Activated CD4-positive, alpha-beta T cell treated with anti-CD3 and anti-CD28 coated beads, Interleukin-2, amount 10 ng/mL, durations not matched to agents 24 days and 14 days (primary cell): ENCODE results near the gene SYTL5. TPM values are rescaled to one million over a fixed set of nuclear protein-coding genes. Genes with fewer than 3 reads are reported as not detected.

Source experiments
- DNase-seq: peaks from one replicate; pipeline ENCODE4 v3.0.0; 2022
- H3K27ac Mint-ChIP-seq: one replicate; pipeline ENCODE4 v1.8.0; 2022; ENCODE audit warnings: mild to moderate bottlenecking, mixed read lengths
- H3K27me3 Mint-ChIP-seq: one replicate; pipeline ENCODE4 v1.8.0; 2022; ENCODE audit warnings: mixed read lengths
- H3K36me3 Mint-ChIP-seq: one replicate; pipeline ENCODE4 v1.8.0; 2022; ENCODE audit warnings: low read depth, mild to moderate bottlenecking, mixed read lengths
- H3K4me1 Mint-ChIP-seq: one replicate; pipeline ENCODE4 v1.8.0; 2021; ENCODE audit warnings: mixed read lengths
- H3K4me3 Mint-ChIP-seq: one replicate; pipeline ENCODE4 v1.8.0; 2022; ENCODE audit warnings: mild to moderate bottlenecking, moderate library complexity, mixed read lengths
- H3K9me3 Mint-ChIP-seq: one replicate; pipeline ENCODE4 v1.8.0; 2021; ENCODE audit warnings: mixed read lengths
- intact Hi-C: fragments of 100-400 bp; cut with micrococcal nuclease; formaldehyde crosslinking; loops from one replicate; pipeline ENCODE4 v1.15.1; 2023
- total RNA-seq: library from RNA; stranded (reverse); gene quantifications from 2 replicates; pipeline ENCODE4 v1.2.3, GENCODE V29; 2022

The SYTL5 gene
- total RNA-seq, 1 donor from 2014 or later, result not detected

GRCh38 chrX:38050806-38051205 is 44.5 kb downstream of the SYTL5 start:
- H3K4me1 Mint-ChIP-seq, result no peaks in the 10 kb centered on the region

DNA sequence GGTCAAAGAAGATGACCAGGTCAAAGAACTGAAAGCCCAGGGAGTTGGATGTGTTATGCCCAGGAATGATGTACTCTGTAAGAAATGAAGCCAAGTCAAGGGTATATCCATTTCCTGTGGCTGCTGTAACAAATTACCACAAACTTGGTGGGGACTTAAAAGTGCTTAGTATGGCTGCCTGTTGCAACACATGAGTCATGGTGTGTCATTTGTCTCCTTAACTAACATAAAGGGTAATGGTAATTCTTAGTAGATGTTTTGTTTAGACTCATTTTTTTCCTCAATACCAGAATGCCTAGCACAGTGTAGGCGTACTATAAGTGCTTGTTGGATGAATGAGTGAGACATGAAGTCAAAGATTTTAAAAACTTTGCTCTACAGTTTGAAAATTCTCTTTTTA is 45.7 kb downstream of the SYTL5 start:
- Mint-ChIP-seq H3K9me3 (no peaks in the 10 kb centered on the region), H3K4me1 (no peaks in the 10 kb centered on the region), H3K27me3 (peaks cover 2% of the 10 kb centered on the region), H3K36me3 (no peaks in the 10 kb centered on the region), H3K27ac (no peak overlapping the region), H3K4me3 (no peak overlapping the region)
- intact Hi-C loops, result loop anchor here (5.0 kb wide), 1 partner anchor 75 kb away; no protein-coding TSS in a partner anchor
- DNase-seq, result no peak

More at GRCh38 chrX:38050806-38051205, 44.5 kb downstream of the SYTL5 start:
- Mint-ChIP-seq H3K4me3 (no peak overlapping the region), H3K27me3 (no peaks in the 10 kb centered on the region), H3K27ac (no peak overlapping the region), H3K9me3 (no peaks in the 10 kb centered on the region), H3K36me3 (no peaks in the 10 kb centered on the region)
- intact Hi-C loops, result loop anchor here (5.0 kb wide), 1 partner anchor 74 kb away; no protein-coding TSS in a partner anchor
- no peak for DNase-seq

GRCh38 chrX:38055170-38055847 is 49.0 kb downstream of the SYTL5 start:
- Mint-ChIP-seq H3K27ac (no peak overlapping the region), H3K4me3 (no peak overlapping the region), H3K27me3 (peaks cover 2% of the 10 kb centered on the region), H3K9me3 (no peaks in the 10 kb centered on the region), H3K4me1 (no peaks in the 10 kb centered on the region), H3K36me3 (no peaks in the 10 kb centered on the region)
- intact Hi-C loops, result no loop called here
- no peak for DNase-seq

GRCh38 chrX:38060331-38060878 is 54.1 kb downstream of the SYTL5 start:
- intact Hi-C loops, result no loop called here
- Mint-ChIP-seq H3K9me3 (no peaks in the 10 kb centered on the region), H3K4me1 (no peaks in the 10 kb centered on the region), H3K27ac (no peak overlapping the region), H3K27me3 (peaks cover 2% of the 10 kb centered on the region), H3K36me3 (no peaks in the 10 kb centered on the region), H3K4me3 (no peak overlapping the region)
- no peak for DNase-seq

GRCh38 chrX:38061335-38061734 is 55.0 kb downstream of the SYTL5 start:
- Mint-ChIP-seq H3K4me3 (no peak overlapping the region), H3K36me3 (no peaks in the 10 kb centered on the region), H3K27me3 (peaks cover 2% of the 10 kb centered on the region), H3K27ac (no peak overlapping the region), H3K4me1 (no peaks in the 10 kb centered on the region), H3K9me3 (no peaks in the 10 kb centered on the region)
- intact Hi-C loops, result no loop called here
- no peak for DNase-seq

DNA sequence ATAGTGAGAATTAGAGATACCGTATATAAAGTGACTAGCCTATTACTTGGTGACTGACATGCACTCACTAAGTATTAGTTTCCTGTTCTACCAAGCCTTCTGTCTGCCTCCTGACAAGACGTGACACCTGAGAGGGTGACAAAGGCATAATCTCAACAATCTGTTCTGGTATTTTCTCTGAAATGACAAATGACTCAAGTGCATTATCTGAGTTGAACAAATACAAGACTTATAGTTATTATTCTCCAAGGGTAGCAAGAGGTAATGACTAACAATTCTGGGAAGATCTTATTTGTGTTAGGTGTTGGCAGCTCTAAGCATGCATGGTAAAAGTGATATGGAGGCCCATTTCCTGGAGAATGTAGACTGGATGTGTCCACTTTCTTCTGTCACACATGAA is 60.6 kb downstream of the SYTL5 start:
- DNase-seq, result no peak
- H3K27ac Mint-ChIP-seq, result no peak overlapping the region
- H3K9me3 Mint-ChIP-seq, result no peaks in the 10 kb centered on the region
- no peak overlapping the region for H3K4me3 Mint-ChIP-seq
- no peaks in the 10 kb centered on the region for H3K27me3 Mint-ChIP-seq
- intact Hi-C loops, result no loop called here
- no peaks in the 10 kb centered on the region for H3K4me1 Mint-ChIP-seq
- no peaks in the 10 kb centered on the region for H3K36me3 Mint-ChIP-seq

DNA sequence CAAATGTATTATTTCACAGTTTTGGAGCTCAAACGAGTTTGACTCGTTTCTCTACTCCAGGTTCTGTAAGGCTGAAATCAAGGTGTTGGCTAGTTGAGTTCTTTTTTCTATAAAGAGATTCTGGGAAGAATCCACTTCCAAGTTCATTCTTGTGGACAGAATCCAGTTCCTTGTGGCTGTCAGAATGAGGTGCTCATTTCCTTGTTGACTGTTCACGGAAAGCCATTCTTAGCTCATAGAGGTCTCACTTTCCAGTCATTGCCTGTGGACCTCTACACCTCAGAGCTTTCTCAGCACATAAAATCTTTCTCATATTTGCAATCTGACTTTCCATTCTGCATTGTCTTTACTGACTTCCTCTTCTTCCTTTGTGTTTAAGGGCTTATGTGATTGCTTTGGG is 62.9 kb downstream of the SYTL5 start:
- Mint-ChIP-seq H3K4me3 (no peak overlapping the region), H3K4me1 (no peaks in the 10 kb centered on the region), H3K9me3 (no peaks in the 10 kb centered on the region), H3K27me3 (no peaks in the 10 kb centered on the region), H3K36me3 (no peaks in the 10 kb centered on the region), H3K27ac (no peak overlapping the region)
- intact Hi-C loops, result no loop called here
- DNase-seq, result no peak

DNA sequence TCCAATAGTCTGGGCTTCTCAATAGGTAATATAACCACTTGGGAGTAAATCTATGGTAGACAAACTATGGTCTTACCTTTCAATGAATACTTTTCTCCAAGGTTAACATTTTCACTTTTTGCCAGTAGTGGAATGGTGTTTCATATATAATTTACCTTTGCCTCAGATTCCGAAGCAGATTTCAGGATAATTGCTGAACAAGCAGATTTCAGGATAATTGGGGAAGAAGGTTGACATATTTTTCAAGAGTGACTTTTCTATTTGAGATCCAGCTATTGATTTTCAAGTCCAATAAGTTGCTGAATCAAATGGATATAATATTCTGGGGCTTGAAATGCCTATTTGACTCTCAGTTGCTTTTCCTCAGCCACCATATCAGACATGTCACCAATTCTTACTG is 63.6 kb downstream of the SYTL5 start:
- no peaks in the 10 kb centered on the region for H3K9me3 Mint-ChIP-seq
- DNase-seq, result no peak
- no peaks in the 10 kb centered on the region for H3K4me1 Mint-ChIP-seq
- no peak overlapping the region for H3K4me3 Mint-ChIP-seq
- H3K36me3 Mint-ChIP-seq, result no peaks in the 10 kb centered on the region
- intact Hi-C loops, result no loop called here
- no peak overlapping the region for H3K27ac Mint-ChIP-seq
- H3K27me3 Mint-ChIP-seq, result no peaks in the 10 kb centered on the region

GRCh38 chrX:38079463-38079862 is 73.1 kb downstream of the SYTL5 start:
- intact Hi-C loops, result no loop called here
- Mint-ChIP-seq H3K27me3 (no peaks in the 10 kb centered on the region), H3K4me1 (no peaks in the 10 kb centered on the region), H3K36me3 (no peaks in the 10 kb centered on the region), H3K27ac (no peak overlapping the region), H3K9me3 (no peaks in the 10 kb centered on the region), H3K4me3 (no peak overlapping the region)
- DNase-seq, result no peak

- H3K36me3 Mint-ChIP-seq, result no peaks in the 10 kb centered on the region
- no peak overlapping the region for H3K4me3 Mint-ChIP-seq
- H3K9me3 Mint-ChIP-seq, result no peaks in the 10 kb centered on the region
- no peaks in the 10 kb centered on the region for H3K4me1 Mint-ChIP-seq
- intact Hi-C loops, result no loop called here
- no peak for DNase-seq
- H3K27me3 Mint-ChIP-seq, result no peaks in the 10 kb centered on the region
- H3K27ac Mint-ChIP-seq, result no peak overlapping the region
These were observed 74.5 kb downstream of the SYTL5 start for GRCh38 chrX:38080808-38081207.

- intact Hi-C loops, result no loop called here
- Mint-ChIP-seq H3K36me3 (no peaks in the 10 kb centered on the region), H3K27me3 (no peaks in the 10 kb centered on the region), H3K4me3 (no peak overlapping the region), H3K4me1 (no peaks in the 10 kb centered on the region), H3K27ac (no peak overlapping the region), H3K9me3 (no peaks in the 10 kb centered on the region)
- no peak for DNase-seq
These were observed 75.6 kb downstream of the SYTL5 start for GRCh38 chrX:38081909-38082308.

GRCh38 chrX:38082309-38082708 is 76.0 kb downstream of the SYTL5 start:
- H3K9me3 Mint-ChIP-seq, result no peaks in the 10 kb centered on the region
- H3K36me3 Mint-ChIP-seq, result no peaks in the 10 kb centered on the region
- intact Hi-C loops, result no loop called here
- H3K4me1 Mint-ChIP-seq, result no peaks in the 10 kb centered on the region
- H3K4me3 Mint-ChIP-seq, result no peak overlapping the region
- H3K27me3 Mint-ChIP-seq, result no peaks in the 10 kb centered on the region
- no peak overlapping the region for H3K27ac Mint-ChIP-seq
- DNase-seq, result no peak

DNA sequence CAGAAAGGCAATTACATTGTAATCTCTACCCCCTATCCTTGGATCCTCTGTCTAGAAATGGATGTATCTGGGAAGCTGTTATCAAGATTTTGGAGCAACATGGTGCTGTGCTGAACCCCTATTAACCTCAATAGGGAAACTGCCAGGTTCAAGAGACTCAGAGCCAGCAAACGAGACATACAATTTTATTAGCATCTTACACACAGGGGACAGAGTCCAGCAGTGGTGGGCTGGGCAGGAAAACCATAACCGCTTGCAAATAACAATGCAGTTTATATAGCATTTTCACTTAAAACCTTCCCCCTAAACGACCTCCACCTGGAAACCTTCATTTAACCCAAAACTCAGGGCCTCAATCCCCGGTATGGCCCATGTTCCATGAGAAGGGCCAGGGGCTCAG is 79.5 kb downstream of the SYTL5 start:
- Mint-ChIP-seq H3K9me3 (no peaks in the 10 kb centered on the region), H3K4me1 (no peaks in the 10 kb centered on the region), H3K36me3 (no peaks in the 10 kb centered on the region), H3K4me3 (no peak overlapping the region), H3K27ac (no peak overlapping the region), H3K27me3 (no peaks in the 10 kb centered on the region)
- intact Hi-C loops, result no loop called here
- no peak for DNase-seq

DNA sequence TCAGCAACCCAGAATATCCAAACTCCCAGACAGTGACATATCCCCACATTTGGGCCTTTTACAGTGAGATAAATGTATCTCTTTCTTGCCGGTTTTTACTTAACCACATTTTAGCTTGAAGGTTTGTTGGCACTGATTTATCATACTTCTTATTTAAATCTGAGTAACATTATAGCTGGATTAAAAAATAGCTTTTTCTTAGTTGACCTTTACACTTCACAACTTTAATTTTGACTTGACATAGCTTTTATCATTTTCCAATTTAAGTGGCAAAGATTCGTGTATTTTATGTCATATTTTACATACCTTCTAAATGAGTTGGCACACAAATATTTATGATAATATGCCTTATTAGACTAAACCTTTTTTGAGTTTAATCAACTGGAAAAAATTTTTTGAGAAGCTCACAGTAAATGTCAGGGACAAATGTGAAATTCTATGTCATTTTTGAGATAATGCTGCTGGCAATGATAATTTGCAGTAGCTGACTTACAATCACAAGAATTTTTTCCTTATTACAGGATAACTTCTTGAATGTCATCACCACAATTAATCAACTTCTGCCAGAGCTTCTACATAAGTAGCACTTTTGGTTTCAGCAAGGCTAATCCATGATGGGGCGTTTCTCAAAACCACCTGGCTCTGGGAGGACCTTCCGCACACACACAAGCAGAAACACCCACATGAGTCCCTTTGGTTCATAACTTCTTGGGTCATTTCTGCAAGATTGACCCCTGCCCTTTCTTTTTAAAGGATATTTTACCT is 80.3 kb downstream of the SYTL5 start:
- no peak overlapping the region for H3K4me3 Mint-ChIP-seq
- no peak overlapping the region for H3K27ac Mint-ChIP-seq
- no peaks in the 10 kb centered on the region for H3K9me3 Mint-ChIP-seq
- intact Hi-C loops, result no loop called here
- H3K27me3 Mint-ChIP-seq, result no peaks in the 10 kb centered on the region
- DNase-seq, result no peak
- H3K36me3 Mint-ChIP-seq, result no peaks in the 10 kb centered on the region
- H3K4me1 Mint-ChIP-seq, result no peaks in the 10 kb centered on the region
